Measurements from ENCODE around the gene CDK5. TPM values are rescaled to one million over a fixed set of nuclear protein-coding genes. Genes with fewer than 3 reads are reported as not detected.

CDK5 gene
- total RNA-seq, 2 donors from 2014 or later: 4.7 TPM

- H3K9me3 ChIP-seq (ENCODE audit: control insufficient read depth, low read length, poor library complexity, severe bottlenecking): no peaks in the 10 kb centered on the region
- ATAC-seq: no peak
- no peak for DNase-seq
- Mint-ChIP-seq H3K27me3 (peaks cover 6% of the 10 kb centered on the region), H3K27ac (no peak within 1 kb of the TSS), H3K4me3 (no peak within 1 kb of the TSS), H3K4me1 (peaks cover 13% of the 10 kb centered on the region), H3K36me3 (ENCODE audit: low read depth) (peaks cover 2% of the 10 kb centered on the region)
Measured at GRCh38 chr7:151024435-151025056, 33.2 kb downstream of the CDK5 start, which contains the start of gene ATG9B. Gene ATG9B, minus strand, starts transcription at chr7:151024494. Its CDS starts 71 bp downstream, at chr7:151024423.

DNA sequence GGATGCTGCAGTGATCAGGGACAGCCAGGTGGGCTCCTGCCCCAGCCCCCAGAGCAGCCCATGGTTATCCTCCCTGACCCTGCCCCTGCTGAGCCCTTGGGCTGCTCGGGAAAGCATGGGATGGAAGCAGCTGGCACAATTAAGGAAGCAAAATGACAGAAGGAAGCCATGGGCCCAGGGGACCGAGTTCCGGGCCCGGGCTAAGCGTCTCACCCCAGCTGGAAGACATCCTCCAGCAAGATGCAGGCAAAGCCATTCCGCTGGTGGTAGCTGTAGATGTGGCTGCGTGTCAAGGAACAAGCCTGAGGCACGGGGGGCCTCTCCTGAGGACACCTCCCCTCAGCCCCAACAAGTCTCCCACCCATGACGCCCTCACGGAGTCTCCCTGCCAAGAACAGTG, 34.5 kb downstream of the CDK5 start:
- H3K27ac Mint-ChIP-seq: no peak overlapping the region
- no peaks in the 10 kb centered on the region for H3K36me3 Mint-ChIP-seq (ENCODE audit: low read depth)
- H3K9me3 ChIP-seq (ENCODE audit: control insufficient read depth, low read length, poor library complexity, severe bottlenecking): no peaks in the 10 kb centered on the region
- H3K27me3 Mint-ChIP-seq: peaks cover 13% of the 10 kb centered on the region
- DNase-seq (no peak), ATAC-seq (no peak)
- peaks cover 15% of the 10 kb centered on the region for H3K4me1 Mint-ChIP-seq
- no peak overlapping the region for H3K4me3 Mint-ChIP-seq

DNA sequence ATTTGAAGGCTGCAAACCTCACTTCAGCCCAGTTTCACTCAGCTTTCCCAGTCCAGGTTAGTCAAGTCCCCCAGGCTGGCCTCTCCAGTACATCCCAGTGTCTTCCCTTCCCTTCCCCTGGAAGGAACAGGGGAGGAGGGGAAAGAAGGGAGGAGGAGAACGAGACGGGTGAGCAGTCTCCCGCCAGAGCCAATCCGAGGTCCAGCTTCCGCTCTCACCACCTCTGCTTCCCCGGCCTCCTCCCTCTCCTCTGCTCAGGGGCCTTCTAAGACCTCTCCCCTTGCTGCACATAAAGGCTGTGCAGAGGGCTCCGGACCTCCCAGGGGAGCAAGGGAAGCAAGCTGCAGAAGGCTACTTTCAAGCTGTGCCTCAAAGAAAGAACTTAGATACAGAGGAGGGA, 37.5 kb downstream of the CDK5 start:
- H3K27ac Mint-ChIP-seq: peak overlapping the region; percentile 27
- peaks cover 14% of the 10 kb centered on the region for H3K27me3 Mint-ChIP-seq
- ATAC-seq: no peak
- peak overlapping the region; percentile 60 for H3K4me3 Mint-ChIP-seq
- no peaks in the 10 kb centered on the region for H3K9me3 ChIP-seq (ENCODE audit: control insufficient read depth, low read length, poor library complexity, severe bottlenecking)
- no peak for DNase-seq
- H3K36me3 Mint-ChIP-seq (ENCODE audit: low read depth): peaks cover 3% of the 10 kb centered on the region
- peaks cover 31% of the 10 kb centered on the region for H3K4me1 Mint-ChIP-seq

DNA sequence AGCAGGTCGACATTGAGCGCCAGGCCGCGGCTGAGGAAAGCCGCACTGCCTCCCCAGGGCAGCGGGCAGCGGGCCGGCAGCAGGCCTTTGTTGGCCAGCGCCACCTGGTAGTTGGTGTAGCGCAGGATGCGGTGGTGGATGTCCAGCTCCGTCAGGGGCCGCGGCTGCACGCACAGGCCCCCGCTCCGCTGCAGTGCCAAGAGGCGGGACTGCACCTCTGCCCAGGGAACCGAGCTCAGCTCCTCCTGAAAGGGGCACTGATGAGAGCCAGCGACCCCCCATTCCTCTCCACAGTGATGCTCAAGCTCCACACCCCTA, 38.6 kb downstream of the CDK5 start:
- peaks cover 3% of the 10 kb centered on the region for H3K36me3 Mint-ChIP-seq (ENCODE audit: low read depth)
- no peak overlapping the region for H3K27ac Mint-ChIP-seq
- H3K4me1 Mint-ChIP-seq: peaks cover 41% of the 10 kb centered on the region
- H3K27me3 Mint-ChIP-seq: peaks cover 14% of the 10 kb centered on the region
- ATAC-seq (no peak), DNase-seq (no peak)
- H3K4me3 Mint-ChIP-seq: peak overlapping the region; percentile 94
- H3K9me3 ChIP-seq (ENCODE audit: control insufficient read depth, low read length, poor library complexity, severe bottlenecking): no peaks in the 10 kb centered on the region

DNA sequence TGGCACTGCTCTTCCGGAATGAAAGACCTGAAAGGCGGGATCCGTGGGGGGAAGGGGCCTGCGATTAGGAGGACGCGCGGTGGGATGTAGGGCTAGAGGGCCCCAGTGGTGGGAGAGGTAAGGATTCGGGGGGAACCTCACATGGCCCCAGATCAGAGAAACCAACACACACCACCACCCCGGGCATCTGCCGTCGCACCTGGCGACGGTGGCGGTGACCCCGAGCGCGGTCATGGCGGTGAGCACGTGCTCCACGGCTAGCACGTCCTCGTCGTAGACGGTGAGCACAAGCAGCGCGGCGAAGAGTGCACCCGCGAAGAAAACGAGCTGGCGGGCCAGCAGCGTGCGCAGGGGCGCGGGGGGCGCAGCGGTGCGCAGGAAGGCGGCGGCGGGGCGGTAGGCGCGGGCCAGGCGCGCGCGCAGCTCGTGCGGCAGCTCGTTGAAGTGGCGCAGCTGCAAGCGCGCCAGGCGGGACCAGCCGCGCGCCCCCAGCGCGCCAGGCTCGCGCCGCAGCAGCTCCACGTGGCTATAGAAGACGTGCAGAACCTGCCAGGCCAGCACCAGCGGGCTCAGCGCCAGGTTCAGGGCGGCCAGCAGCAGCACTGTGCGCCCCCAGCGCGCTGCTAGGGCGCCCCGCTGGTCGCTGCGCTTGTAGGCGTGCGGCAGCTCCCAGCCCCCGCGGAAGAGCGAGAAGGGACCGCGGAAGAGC, 39.1 kb downstream of the CDK5 start:
- ATAC-seq: peak; percentile 43
- H3K4me1 Mint-ChIP-seq: peaks cover 41% of the 10 kb centered on the region
- peak overlapping the region; percentile 94 for H3K4me3 Mint-ChIP-seq
- peaks cover 3% of the 10 kb centered on the region for H3K36me3 Mint-ChIP-seq (ENCODE audit: low read depth)
- H3K27ac Mint-ChIP-seq: peak overlapping the region; percentile 98
- peaks cover 14% of the 10 kb centered on the region for H3K27me3 Mint-ChIP-seq
- DNase-seq: peak; percentile 33 to 38 (median 37)
- no peaks in the 10 kb centered on the region for H3K9me3 ChIP-seq (ENCODE audit: control insufficient read depth, low read length, poor library complexity, severe bottlenecking)

DNA sequence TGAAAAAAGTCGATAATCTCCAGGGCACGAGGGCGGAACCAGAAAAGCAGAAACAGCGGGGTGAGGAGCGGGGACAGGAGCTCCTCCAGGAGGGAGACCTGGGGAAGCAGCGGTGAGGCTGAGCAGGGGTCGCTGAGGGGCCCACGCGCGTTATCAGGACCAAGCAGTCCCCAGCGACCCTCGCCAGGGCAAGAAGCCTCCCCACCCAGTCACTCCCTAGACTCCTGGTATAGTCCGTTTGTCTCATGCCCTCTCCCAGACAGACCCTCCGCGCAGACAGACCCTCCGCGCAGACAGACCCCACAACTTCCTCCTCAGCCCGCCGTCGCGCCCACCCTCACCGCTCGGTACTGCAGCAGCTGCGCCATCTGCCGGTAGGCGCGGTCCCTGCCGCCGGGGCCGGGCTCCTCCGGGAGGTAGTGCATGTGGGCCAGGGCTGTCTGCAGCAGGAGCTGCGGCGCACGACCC, 39.7 kb downstream of the CDK5 start:
- Mint-ChIP-seq H3K4me3 (peak overlapping the region; percentile 94), H3K27me3 (peaks cover 11% of the 10 kb centered on the region), H3K4me1 (peaks cover 41% of the 10 kb centered on the region), H3K36me3 (ENCODE audit: low read depth) (peaks cover 3% of the 10 kb centered on the region), H3K27ac (peak overlapping the region; percentile 98)
- peak; percentile 71 to 82 (median 76) for DNase-seq
- H3K9me3 ChIP-seq (ENCODE audit: control insufficient read depth, low read length, poor library complexity, severe bottlenecking): no peaks in the 10 kb centered on the region
- peak; percentile 57 for ATAC-seq

- H3K9me3 ChIP-seq (ENCODE audit: control insufficient read depth, low read length, poor library complexity, severe bottlenecking): no peaks in the 10 kb centered on the region
- ATAC-seq (no peak), DNase-seq (no peak)
- Mint-ChIP-seq H3K4me3 (peak overlapping the region; percentile 94), H3K27me3 (peaks cover 9% of the 10 kb centered on the region), H3K4me1 (peaks cover 45% of the 10 kb centered on the region), H3K27ac (peak overlapping the region; percentile 98), H3K36me3 (ENCODE audit: low read depth) (peaks cover 3% of the 10 kb centered on the region)
Measured at GRCh38 chr7:151017370-151017952, 40.2 kb downstream of the CDK5 start.

DNA sequence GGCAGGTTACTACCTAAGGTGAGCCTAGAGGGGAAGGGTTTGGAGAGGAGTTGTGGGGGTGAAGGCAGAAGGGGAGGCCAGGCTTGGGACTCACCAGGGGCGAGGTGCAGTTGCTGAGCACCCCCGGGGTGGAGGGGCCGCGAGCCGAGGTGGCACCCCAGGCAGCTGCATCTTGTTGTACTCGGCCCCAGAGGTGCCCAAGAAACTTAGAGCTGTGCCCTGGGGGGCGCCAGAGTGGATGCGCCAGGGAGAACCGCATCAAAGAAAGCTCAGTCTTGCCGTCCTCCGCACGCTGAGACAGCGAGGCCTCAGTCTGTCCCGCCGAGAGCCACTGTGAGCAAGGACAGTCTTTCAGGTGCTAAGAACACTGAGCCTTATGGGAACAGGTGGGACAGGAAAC, 40.8 kb downstream of the CDK5 start:
- H3K4me3 Mint-ChIP-seq: peak overlapping the region; percentile 94
- no peak for DNase-seq

GRCh38 chr7:151016505-151016904, 41.2 kb downstream of the CDK5 start:
- Mint-ChIP-seq H3K27ac (peak overlapping the region; percentile 98), H3K36me3 (ENCODE audit: low read depth) (peaks cover 3% of the 10 kb centered on the region), H3K27me3 (peaks cover 9% of the 10 kb centered on the region), H3K4me1 (peaks cover 54% of the 10 kb centered on the region), H3K4me3 (peak overlapping the region; percentile 49)
- ATAC-seq: no peak
- DNase-seq: no peak
- no peaks in the 10 kb centered on the region for H3K9me3 ChIP-seq (ENCODE audit: control insufficient read depth, low read length, poor library complexity, severe bottlenecking)

More for the DNA sequence above, 40.8 kb downstream of the CDK5 start:
- Mint-ChIP-seq H3K27me3 (peaks cover 9% of the 10 kb centered on the region), H3K36me3 (ENCODE audit: low read depth) (peaks cover 3% of the 10 kb centered on the region), H3K27ac (peak overlapping the region; percentile 98), H3K4me1 (peaks cover 50% of the 10 kb centered on the region)
- no peaks in the 10 kb centered on the region for H3K9me3 ChIP-seq (ENCODE audit: control insufficient read depth, low read length, poor library complexity, severe bottlenecking)
- ATAC-seq: no peak

DNA sequence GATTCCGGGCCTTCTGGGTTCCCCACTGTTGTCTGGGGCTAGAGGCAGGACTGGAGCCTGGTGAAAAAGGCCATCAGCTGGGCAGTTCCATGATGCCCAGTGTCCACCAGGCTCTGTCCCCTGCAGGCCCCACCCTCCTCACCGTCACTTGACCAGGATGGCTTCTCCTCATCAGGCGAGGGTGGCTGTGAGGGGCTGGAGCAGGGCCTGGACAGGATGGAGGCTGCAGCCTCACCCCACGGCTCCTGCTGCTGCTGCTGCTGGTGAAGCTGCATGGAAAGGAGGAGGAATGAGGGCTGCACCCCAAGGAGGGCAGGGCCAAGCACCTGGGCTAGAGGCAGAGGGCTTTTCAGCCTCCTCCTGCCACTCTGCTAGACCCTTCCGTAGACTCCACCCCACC, 41.7 kb downstream of the CDK5 start:
- Mint-ChIP-seq H3K4me3 (peak overlapping the region; percentile 94), H3K36me3 (ENCODE audit: low read depth) (peaks cover 3% of the 10 kb centered on the region), H3K4me1 (peaks cover 57% of the 10 kb centered on the region), H3K27me3 (peaks cover 9% of the 10 kb centered on the region), H3K27ac (peak overlapping the region; percentile 98)
- ATAC-seq: no peak
- DNase-seq: no peak
- no peaks in the 10 kb centered on the region for H3K9me3 ChIP-seq (ENCODE audit: control insufficient read depth, low read length, poor library complexity, severe bottlenecking)

- peaks cover 3% of the 10 kb centered on the region for H3K36me3 Mint-ChIP-seq (ENCODE audit: low read depth)
Measured at GRCh38 chr7:151014950-151015349, 42.7 kb downstream of the CDK5 start.

GRCh38 chr7:151013733-151014497, 43.8 kb downstream of the CDK5 start:
- H3K9me3 ChIP-seq (ENCODE audit: control insufficient read depth, low read length, poor library complexity, severe bottlenecking): no peaks in the 10 kb centered on the region
- peaks cover 4% of the 10 kb centered on the region for H3K27me3 Mint-ChIP-seq
- H3K4me3 Mint-ChIP-seq: peak overlapping the region; percentile 94
- peaks cover 3% of the 10 kb centered on the region for H3K36me3 Mint-ChIP-seq (ENCODE audit: low read depth)
- peaks cover 66% of the 10 kb centered on the region for H3K4me1 Mint-ChIP-seq
- peak overlapping the region; percentile 98 for H3K27ac Mint-ChIP-seq
- peak; percentile 73 for ATAC-seq
- peak; percentile 89 to 93 (median 89) for DNase-seq

More at GRCh38 chr7:151014950-151015349, 42.7 kb downstream of the CDK5 start:
- Mint-ChIP-seq H3K27me3 (peaks cover 9% of the 10 kb centered on the region), H3K4me1 (peaks cover 67% of the 10 kb centered on the region), H3K27ac (peak overlapping the region; percentile 98), H3K4me3 (peak overlapping the region; percentile 94)
- ATAC-seq (no peak), DNase-seq (no peak)
- H3K9me3 ChIP-seq (ENCODE audit: control insufficient read depth, low read length, poor library complexity, severe bottlenecking): no peaks in the 10 kb centered on the region

GRCh38 chr7:151013356-151013732, 44.4 kb downstream of the CDK5 start:
- H3K4me1 Mint-ChIP-seq: peaks cover 65% of the 10 kb centered on the region
- H3K4me3 Mint-ChIP-seq: peak overlapping the region; percentile 94
- ATAC-seq: no peak

More at GRCh38 chr7:151013356-151013732, 44.4 kb downstream of the CDK5 start:
- H3K36me3 Mint-ChIP-seq (ENCODE audit: low read depth): peaks cover 3% of the 10 kb centered on the region
- no peaks in the 10 kb centered on the region for H3K9me3 ChIP-seq (ENCODE audit: control insufficient read depth, low read length, poor library complexity, severe bottlenecking)
- peak overlapping the region; percentile 98 for H3K27ac Mint-ChIP-seq
- peaks cover 2% of the 10 kb centered on the region for H3K27me3 Mint-ChIP-seq
- DNase-seq: no peak

All from T-helper 17 cell (primary cell).